ENCODE data around the gene PCDHB1. TPM values are rescaled to one million over a fixed set of nuclear protein-coding genes. Genes with fewer than 3 reads are reported as not detected.
"Not testable (repeated sequence)": the region's sequence is repeated elsewhere in the genome, so short reads cannot be mapped to it uniquely, and the experiment has no call there.

Gene PCDHB1
- total RNA-seq, 1 experiment from 2014 or later, result 0.07 TPM

DNA sequence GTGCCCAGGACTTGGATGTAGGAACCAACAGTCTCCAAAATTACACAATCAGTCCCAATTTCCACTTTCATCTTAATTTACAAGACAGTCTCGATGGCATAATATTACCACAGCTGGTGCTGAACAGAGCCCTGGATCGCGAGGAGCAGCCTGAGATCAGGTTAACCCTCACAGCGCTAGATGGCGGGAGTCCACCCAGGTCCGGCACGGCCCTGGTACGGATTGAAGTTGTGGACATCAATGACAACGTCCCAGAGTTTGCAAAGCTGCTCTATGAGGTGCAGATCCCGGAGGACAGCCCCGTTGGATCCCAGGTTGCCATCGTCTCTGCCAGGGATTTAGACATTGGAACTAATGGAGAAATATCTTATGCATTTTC, 44.1 kb downstream of the PCDHB1 start:
- Histone ChIP-seq H3K27ac (ENCODE audit: insufficient read length, low read depth, low read length) (no peak overlapping the region), H4K91ac (ENCODE audit: insufficient read length, low read depth, low read length) (no peak overlapping the region), H3K9ac (ENCODE audit: extremely low read depth, insufficient read length, low read length) (peak overlapping the region; percentile 92), H3K14ac (ENCODE audit: insufficient read depth, low read length) (no peak overlapping the region; the same call in 1 of the 2 replicates), H4K5ac (ENCODE audit: insufficient read length, low read depth, low read length) (no peak overlapping the region), H4K8ac (replicated peaks; ENCODE audit: insufficient read length, low read depth, low read length) (no peak overlapping the region), H2BK120ac (ENCODE audit: low read depth, low read length, poor library complexity, severe bottlenecking) (no peak overlapping the region), H2BK15ac (ENCODE audit: low read depth, low read length) (no peak overlapping the region), H3K4me2 (ENCODE audit: insufficient read depth, insufficient read length, low read length) (peak overlapping the region; percentile 87), H3K23me2 (ENCODE audit: insufficient read length, low read depth, low read length, poor library complexity, severe bottlenecking) (peaks cover 4% of the 10 kb centered on the region), H3K9me3 (ENCODE audit: control insufficient read depth, low read depth, low read length) (peaks cover 7% of the 10 kb centered on the region), H3K79me1 (ENCODE audit: insufficient read depth, low read depth, low read length, poor library complexity, severe bottlenecking) (no peaks in the 10 kb centered on the region), H2BK5ac (ENCODE audit: insufficient read length, low read length) (no peak overlapping the region), H3K23ac (ENCODE audit: insufficient read length, low read depth, low read length) (no peak overlapping the region), H3K56ac (ENCODE audit: insufficient read length, low read depth, low read length) (no peak overlapping the region), H3K79me2 (ENCODE audit: insufficient read depth, low read length) (no peaks in the 10 kb centered on the region; the same call in 1 of the 2 replicates), H2BK20ac (ENCODE audit: low read depth, low read length, poor library complexity, severe bottlenecking) (no peak overlapping the region), H3K4ac (ENCODE audit: low read depth, low read length) (no peak overlapping the region), H2AFZ (ENCODE audit: low read length) (no peak overlapping the region), H3K27me3 (ENCODE audit: insufficient read depth, low read length) (no peaks in the 10 kb centered on the region), H3K18ac (ENCODE audit: insufficient read length, low read depth, low read length) (no peak overlapping the region), H2AK5ac (ENCODE audit: insufficient read length, low read length) (no peak overlapping the region), H3T11ph (ENCODE audit: low read length) (no peak overlapping the region), H3K4me1 (ENCODE audit: insufficient read depth, low read length) (no peaks in the 10 kb centered on the region), H4K20me1 (ENCODE audit: control insufficient read depth, insufficient read depth, insufficient read length) (no peaks in the 10 kb centered on the region), H2BK12ac (ENCODE audit: insufficient read length, low read depth, low read length) (no peak overlapping the region)
- no peak for DNase-seq
- WGBS (ENCODE audit: extremely low coverage, insufficient read length, low lambda C conversion rate), result no CpG with 5 or more reads among the region's 12 CpGs
- H3K9me3 Mint-ChIP-seq, result peaks cover 34 to 36% of the 10 kb centered on the region in 2 experiments
- TF ChIP-seq, protein P1, sequence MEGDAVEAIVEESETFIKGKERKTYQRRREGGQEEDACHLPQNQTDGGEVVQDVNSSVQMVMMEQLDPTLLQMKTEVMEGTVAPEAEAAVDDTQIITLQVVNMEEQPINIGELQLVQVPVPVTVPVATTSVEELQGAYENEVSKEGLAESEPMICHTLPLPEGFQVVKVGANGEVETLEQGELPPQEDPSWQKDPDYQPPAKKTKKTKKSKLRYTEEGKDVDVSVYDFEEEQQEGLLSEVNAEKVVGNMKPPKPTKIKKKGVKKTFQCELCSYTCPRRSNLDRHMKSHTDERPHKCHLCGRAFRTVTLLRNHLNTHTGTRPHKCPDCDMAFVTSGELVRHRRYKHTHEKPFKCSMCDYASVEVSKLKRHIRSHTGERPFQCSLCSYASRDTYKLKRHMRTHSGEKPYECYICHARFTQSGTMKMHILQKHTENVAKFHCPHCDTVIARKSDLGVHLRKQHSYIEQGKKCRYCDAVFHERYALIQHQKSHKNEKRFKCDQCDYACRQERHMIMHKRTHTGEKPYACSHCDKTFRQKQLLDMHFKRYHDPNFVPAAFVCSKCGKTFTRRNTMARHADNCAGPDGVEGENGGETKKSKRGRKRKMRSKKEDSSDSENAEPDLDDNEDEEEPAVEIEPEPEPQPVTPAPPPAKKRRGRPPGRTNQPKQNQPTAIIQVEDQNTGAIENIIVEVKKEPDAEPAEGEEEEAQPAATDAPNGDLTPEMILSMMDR (conservative IDR thresholded peaks at IDR 0.05), result no peak
- H3K4me1 Mint-ChIP-seq, result peaks cover 9 to 10% of the 10 kb centered on the region in 2 experiments
- peak overlapping the region in 2 of 3 experiments; percentile 93 to 99; a peak in 2 of 7 replicates for H3K27ac Mint-ChIP-seq
- H3K4me3 Mint-ChIP-seq, result peak overlapping the region; percentile 95 to 97
- H3K36me3 Mint-ChIP-seq (ENCODE audit: insufficient read depth in 1 of 3, low read depth in 3 of 3), result peaks cover 16 to 52% (median 35%) of the 10 kb centered on the region in 3 experiments
- H3K27me3 Mint-ChIP-seq (ENCODE audit: low read depth), result no peaks in the 10 kb centered on the region; the same call in 1 of the 2 replicates

DNA sequence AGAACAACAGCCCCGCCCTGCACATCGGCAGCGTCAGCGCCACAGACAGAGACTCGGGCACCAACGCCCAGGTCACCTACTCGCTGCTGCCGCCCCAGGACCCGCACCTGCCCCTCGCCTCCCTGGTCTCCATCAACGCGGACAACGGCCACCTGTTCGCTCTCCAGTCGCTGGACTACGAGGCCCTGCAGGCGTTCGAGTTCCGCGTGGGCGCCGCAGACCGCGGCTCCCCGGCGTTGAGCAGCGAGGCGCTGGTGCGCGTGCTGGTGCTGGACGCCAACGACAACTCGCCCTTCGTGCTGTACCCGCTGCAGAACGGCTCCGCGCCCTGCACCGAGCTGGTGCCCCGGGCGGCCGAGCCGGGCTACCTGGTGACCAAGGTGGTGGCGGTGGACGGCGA, 45.0 kb downstream of the PCDHB1 start:
- H3K4me1 Mint-ChIP-seq, result peaks cover 11 to 17% of the 10 kb centered on the region in 2 experiments
- not testable (repeated sequence) for H3K27ac Mint-ChIP-seq; H3K79me1 ChIP-seq (ENCODE audit: insufficient read depth, low read depth, low read length, poor library complexity, severe bottlenecking); H3K9ac ChIP-seq (ENCODE audit: extremely low read depth, insufficient read length, low read length); H3K23me2 ChIP-seq (ENCODE audit: insufficient read length, low read depth, low read length, poor library complexity, severe bottlenecking); H3K14ac ChIP-seq (ENCODE audit: insufficient read depth, low read length); H2AK5ac ChIP-seq (ENCODE audit: insufficient read length, low read length); H3K4me1 ChIP-seq (ENCODE audit: insufficient read depth, low read length); H4K20me1 ChIP-seq (ENCODE audit: control insufficient read depth, insufficient read depth, insufficient read length); H3K18ac ChIP-seq (ENCODE audit: insufficient read length, low read depth, low read length); H2AFZ ChIP-seq (ENCODE audit: low read length); H4K8ac ChIP-seq (replicated peaks; ENCODE audit: insufficient read length, low read depth, low read length); H4K91ac ChIP-seq (ENCODE audit: insufficient read length, low read depth, low read length); H3K27ac ChIP-seq (ENCODE audit: insufficient read length, low read depth, low read length); H2BK20ac ChIP-seq (ENCODE audit: low read depth, low read length, poor library complexity, severe bottlenecking); H3K27me3 Mint-ChIP-seq (ENCODE audit: low read depth); H2BK5ac ChIP-seq (ENCODE audit: insufficient read length, low read length); H3K4ac ChIP-seq (ENCODE audit: low read depth, low read length); H2BK15ac ChIP-seq (ENCODE audit: low read depth, low read length); H3K79me2 ChIP-seq (ENCODE audit: insufficient read depth, low read length); DNase-seq; H2BK120ac ChIP-seq (ENCODE audit: low read depth, low read length, poor library complexity, severe bottlenecking); H3K23ac ChIP-seq (ENCODE audit: insufficient read length, low read depth, low read length); H3K4me2 ChIP-seq (ENCODE audit: insufficient read depth, insufficient read length, low read length); H4K5ac ChIP-seq (ENCODE audit: insufficient read length, low read depth, low read length); H2BK12ac ChIP-seq (ENCODE audit: insufficient read length, low read depth, low read length); H3K27me3 ChIP-seq (ENCODE audit: insufficient read depth, low read length); H3T11ph ChIP-seq (ENCODE audit: low read length); H3K9me3 ChIP-seq (ENCODE audit: control insufficient read depth, low read depth, low read length); H3K56ac ChIP-seq (ENCODE audit: insufficient read length, low read depth, low read length)
- H3K36me3 Mint-ChIP-seq (ENCODE audit: insufficient read depth in 1 of 3, low read depth in 3 of 3), result peaks cover 25 to 61% (median 43%) of the 10 kb centered on the region in 3 experiments
- WGBS (ENCODE audit: extremely low coverage, insufficient read length, low lambda C conversion rate), result no CpG with 5 or more reads among the region's 46 CpGs
- H3K9me3 Mint-ChIP-seq, result peaks cover 43% of the 10 kb centered on the region in 2 experiments
- peak overlapping the region in 1 of 2 experiments; percentile 97; a peak in 2 of 5 replicates for H3K4me3 Mint-ChIP-seq
